ENCODE results near the gene BRME1.

BRME1 gene

DNA sequence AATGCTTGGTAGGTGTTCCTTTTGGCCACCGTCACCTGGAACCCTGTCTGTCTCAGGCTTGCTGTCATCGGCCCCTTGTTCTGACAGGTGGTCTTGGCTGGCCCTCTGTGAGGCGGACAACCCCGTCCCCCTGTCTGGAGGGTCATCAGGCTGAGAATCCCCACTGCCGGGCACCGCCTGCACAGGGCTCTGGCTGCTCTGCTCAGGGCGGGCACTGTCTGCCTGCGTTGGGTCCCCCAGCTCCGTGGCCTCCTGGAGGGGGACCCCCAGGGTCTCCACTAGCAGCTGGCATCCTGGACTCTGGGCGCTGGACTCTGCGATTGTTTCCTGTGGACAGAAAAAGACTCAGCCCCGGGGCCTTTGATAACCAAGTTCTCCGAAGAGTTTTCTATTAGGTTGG, 15.8 kb downstream of the BRME1 start:
- DNase-seq (ENCODE audit: low read depth, low spot score) = no peak
- Histone ChIP-seq H3K27ac (no peak overlapping the region), H3K36me3 (ENCODE audit: insufficient read depth, low read length) (no peaks in the 10 kb centered on the region), H3K9ac (ENCODE audit: insufficient read length) (no peak overlapping the region), H3K4me3 (no peak overlapping the region), H3K9me3 (ENCODE audit: low read depth, low read length) (no peaks in the 10 kb centered on the region)
- TF ChIP-seq EZH2 (IDR thresholded peaks at IDR 0.05) (no peak), FOXP2 (optimal IDR thresholded peaks at IDR 0.05; ENCODE audit: control extremely low read depth, extremely low read length, insufficient read depth) (no peak), POLR2AphosphoS5 (IDR thresholded peaks at IDR 0.05; ENCODE audit: borderline replicate concordance, low read depth, low read length) (no peak)

DNA sequence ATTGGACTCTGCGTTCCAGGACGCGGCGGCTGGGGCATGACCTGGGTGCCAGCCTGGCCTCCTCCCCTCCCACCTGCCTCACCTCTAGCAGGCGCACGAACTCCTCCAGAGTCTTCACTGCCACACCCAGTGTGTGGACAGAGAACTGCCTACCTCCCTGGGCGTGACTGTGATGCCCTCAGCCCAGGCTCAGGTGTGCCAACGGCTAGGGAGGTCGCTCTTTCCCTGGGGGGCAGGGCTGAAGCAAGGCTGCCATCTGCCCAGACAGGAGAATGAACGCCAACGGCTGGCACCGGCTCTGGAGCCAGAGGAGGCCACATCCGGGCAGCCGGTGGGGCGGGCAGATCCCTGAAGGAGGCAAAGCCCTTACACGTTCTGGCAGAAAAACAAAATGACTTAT, 17.6 kb downstream of the BRME1 start:
- Histone ChIP-seq H3K27ac (no peak overlapping the region), H3K4me3 (no peak overlapping the region), H3K9ac (ENCODE audit: insufficient read length) (no peak overlapping the region), H3K9me3 (ENCODE audit: low read depth, low read length) (no peaks in the 10 kb centered on the region), H3K36me3 (ENCODE audit: insufficient read depth, low read length) (no peaks in the 10 kb centered on the region)
- TF ChIP-seq POLR2AphosphoS5 (IDR thresholded peaks at IDR 0.05; ENCODE audit: borderline replicate concordance, low read depth, low read length) (no peak), EZH2 (IDR thresholded peaks at IDR 0.05) (no peak), FOXP2 (optimal IDR thresholded peaks at IDR 0.05; ENCODE audit: control extremely low read depth, extremely low read length, insufficient read depth) (no peak)
- no peak for DNase-seq (ENCODE audit: low read depth, low spot score)

DNA sequence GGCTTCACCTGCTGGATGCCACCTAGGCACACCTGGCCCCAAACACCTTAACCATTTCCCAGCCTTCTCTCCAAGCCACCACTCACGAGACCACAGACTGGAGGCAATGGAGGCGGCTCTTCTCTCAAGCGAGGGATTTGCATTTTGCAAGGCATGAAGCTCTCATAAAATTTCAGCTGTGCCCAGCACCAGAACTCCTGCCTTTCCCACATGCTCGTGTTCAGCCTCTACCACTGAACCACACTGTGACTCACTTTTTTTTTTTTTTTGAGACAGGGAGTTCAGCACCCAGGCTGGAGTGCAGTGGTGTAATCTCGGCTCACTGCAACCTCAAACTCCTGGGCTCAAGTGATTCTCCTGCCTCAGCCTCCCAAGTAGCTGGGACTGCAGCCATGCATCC, 18.4 kb downstream of the BRME1 start:
- Histone ChIP-seq H3K4me3 (no peak overlapping the region), H3K9me3 (ENCODE audit: low read depth, low read length) (no peaks in the 10 kb centered on the region), H3K9ac (ENCODE audit: insufficient read length) (no peak overlapping the region), H3K36me3 (ENCODE audit: insufficient read depth, low read length) (no peaks in the 10 kb centered on the region), H3K27ac (no peak overlapping the region)
- TF ChIP-seq EZH2 (IDR thresholded peaks at IDR 0.05) (no peak), POLR2AphosphoS5 (IDR thresholded peaks at IDR 0.05; ENCODE audit: borderline replicate concordance, low read depth, low read length) (no peak), FOXP2 (optimal IDR thresholded peaks at IDR 0.05; ENCODE audit: control extremely low read depth, extremely low read length, insufficient read depth) (no peak)
- DNase-seq (ENCODE audit: low read depth, low spot score) = no peak

DNA sequence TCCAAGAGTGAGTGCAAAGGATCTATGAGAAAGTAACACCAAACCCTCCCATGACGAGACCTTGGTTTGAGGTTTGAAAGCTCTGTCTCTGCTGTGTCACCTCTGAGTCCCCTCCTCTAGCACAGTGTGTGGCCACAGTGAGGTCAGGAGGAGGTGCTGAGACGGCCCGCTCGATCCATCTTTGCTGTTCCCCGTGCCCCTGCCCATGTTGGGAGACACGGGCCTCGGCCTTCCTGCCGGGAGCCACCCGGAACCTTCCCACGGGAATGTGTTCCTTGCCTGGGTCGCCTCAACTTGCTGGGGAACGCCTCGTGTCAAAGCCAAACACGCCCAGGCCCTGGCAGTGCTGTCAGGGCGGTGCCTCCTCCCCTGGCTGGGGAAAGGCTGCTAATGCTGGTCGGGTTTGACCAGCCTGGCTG, 18.9 kb downstream of the BRME1 start:
- Histone ChIP-seq H3K36me3 (ENCODE audit: insufficient read depth, low read length) (no peaks in the 10 kb centered on the region), H3K4me3 (no peak overlapping the region), H3K27ac (no peak overlapping the region), H3K9ac (ENCODE audit: insufficient read length) (no peak overlapping the region), H3K9me3 (ENCODE audit: low read depth, low read length) (no peaks in the 10 kb centered on the region)
- no peak for TF ChIP-seq POLR2AphosphoS5 (IDR thresholded peaks at IDR 0.05; ENCODE audit: borderline replicate concordance, low read depth, low read length)
- no peak for TF ChIP-seq EZH2 (IDR thresholded peaks at IDR 0.05)
- no peak for TF ChIP-seq FOXP2 (optimal IDR thresholded peaks at IDR 0.05; ENCODE audit: control extremely low read depth, extremely low read length, insufficient read depth)
- no peak for DNase-seq (ENCODE audit: low read depth, low spot score)

DNA sequence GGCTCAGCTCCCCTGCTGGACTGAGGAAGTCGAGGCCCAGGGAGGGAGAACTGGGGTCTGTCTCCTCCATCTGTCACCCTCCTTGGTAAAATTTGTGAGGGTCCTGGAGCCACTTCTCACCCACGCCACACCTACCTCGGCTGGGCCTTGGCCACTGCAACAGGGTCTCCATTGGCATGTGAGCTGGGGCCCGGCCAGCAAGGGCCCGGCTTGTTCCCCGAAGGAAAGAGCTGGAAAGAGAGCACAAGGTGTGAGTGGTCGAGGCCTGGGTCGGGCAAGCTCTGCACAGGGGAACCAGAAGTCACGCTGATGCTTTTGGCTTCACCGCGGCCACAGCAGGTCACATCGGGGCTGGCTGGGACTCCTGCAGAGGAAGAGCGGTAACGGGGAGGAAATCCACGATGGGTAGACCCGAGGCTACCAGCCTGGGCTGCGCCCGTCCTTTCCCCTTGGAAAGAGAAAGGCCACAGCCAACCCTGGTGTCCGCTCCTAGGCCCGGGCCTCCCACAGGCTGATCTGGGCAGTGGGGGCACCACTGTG, 20.0 kb downstream of the BRME1 start:
- H3K36me3 ChIP-seq (ENCODE audit: insufficient read depth, low read length) = no peaks in the 10 kb centered on the region
- TF ChIP-seq EZH2 (IDR thresholded peaks at IDR 0.05) (no peak), POLR2AphosphoS5 (IDR thresholded peaks at IDR 0.05; ENCODE audit: borderline replicate concordance, low read depth, low read length) (no peak), FOXP2 (optimal IDR thresholded peaks at IDR 0.05; ENCODE audit: control extremely low read depth, extremely low read length, insufficient read depth) (no peak)
- no peak for DNase-seq (ENCODE audit: low read depth, low spot score)
- no peak overlapping the region for H3K9ac ChIP-seq (ENCODE audit: insufficient read length)
- no peak overlapping the region for H3K4me3 ChIP-seq
- H3K9me3 ChIP-seq (ENCODE audit: low read depth, low read length) = no peaks in the 10 kb centered on the region
- H3K27ac ChIP-seq = no peak overlapping the region

DNA sequence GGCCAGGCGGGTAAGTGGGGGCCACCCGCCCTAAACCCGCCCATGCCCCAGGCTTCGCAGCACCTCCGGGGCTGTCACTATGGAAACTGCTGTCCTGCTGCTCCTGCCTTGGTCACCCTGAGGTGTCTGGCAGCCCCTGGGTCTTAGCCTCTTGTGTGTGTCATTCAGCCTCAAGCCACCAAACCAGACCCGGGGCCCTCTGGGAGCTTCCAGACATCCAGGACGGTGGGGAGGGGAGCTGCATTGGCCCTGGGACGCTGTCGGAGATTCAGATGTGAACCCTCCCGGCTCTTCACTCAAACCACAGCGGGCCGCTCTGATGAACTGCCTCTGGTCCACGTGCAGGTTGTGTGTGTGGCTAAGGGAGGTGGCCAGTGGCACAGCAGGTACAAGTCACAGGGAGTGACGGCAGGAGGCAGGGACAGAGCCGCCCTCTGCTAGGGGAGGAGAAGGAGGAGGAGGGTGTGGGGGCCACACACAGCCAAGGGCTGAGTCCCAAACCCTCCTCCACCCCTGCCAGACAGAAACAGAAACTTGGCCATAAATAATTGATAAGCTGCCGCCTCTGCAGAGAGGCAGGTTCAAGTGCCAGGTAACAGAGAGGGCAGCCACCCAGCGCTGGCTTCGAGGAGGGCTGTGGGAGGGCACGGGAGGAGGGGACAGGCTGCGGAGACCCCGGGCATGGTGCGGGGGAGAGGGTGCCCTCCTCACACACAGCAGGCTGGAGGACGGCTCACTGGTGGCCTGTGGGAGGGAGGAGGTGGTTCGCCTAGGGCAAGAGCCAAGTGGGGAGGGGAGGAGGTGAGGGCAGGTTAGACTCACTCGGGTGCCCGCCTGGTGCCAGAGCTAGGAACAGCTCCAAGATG, 21.0 kb downstream of the BRME1 start:
- H3K9ac ChIP-seq (ENCODE audit: insufficient read length) = no peak overlapping the region
- H3K9me3 ChIP-seq (ENCODE audit: low read depth, low read length) = no peaks in the 10 kb centered on the region
- H3K4me3 ChIP-seq = no peak overlapping the region
- no peak overlapping the region for H3K27ac ChIP-seq
- DNase-seq (ENCODE audit: low read depth, low spot score) = no peak
- H3K36me3 ChIP-seq (ENCODE audit: insufficient read depth, low read length) = no peaks in the 10 kb centered on the region
- TF ChIP-seq FOXP2 (optimal IDR thresholded peaks at IDR 0.05; ENCODE audit: control extremely low read depth, extremely low read length, insufficient read depth) = no peak
- TF ChIP-seq POLR2AphosphoS5 (IDR thresholded peaks at IDR 0.05; ENCODE audit: borderline replicate concordance, low read depth, low read length) = no peak
- TF ChIP-seq EZH2 (IDR thresholded peaks at IDR 0.05) = no peak

DNA sequence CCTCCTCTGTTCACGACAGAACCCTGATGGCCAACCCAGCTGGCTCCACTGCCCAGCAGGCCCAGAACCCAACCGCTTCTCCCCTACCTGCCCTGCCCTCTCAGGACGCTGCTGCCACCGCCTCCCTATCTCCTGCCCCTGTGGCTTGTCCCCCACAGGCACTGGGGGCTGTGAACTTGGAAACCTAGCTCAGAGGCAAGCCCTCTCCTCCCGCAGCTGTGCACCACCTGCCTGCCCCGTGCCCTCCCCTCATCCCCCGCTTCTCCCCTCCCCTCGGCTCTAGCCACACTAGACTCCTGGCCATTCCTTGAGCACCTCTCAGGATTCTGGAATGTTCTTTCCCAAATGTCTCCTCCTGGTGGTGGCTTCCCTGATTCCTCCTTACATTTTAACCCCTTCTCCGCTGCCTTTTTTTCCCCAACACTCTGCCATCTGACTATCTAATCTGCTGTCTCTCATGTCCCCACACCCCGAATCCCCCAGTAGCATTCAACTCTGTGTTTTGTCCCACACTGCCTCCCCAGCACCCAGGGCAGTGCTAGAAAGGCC, 22.3 kb downstream of the BRME1 start:
- TF ChIP-seq POLR2AphosphoS5 (IDR thresholded peaks at IDR 0.05; ENCODE audit: borderline replicate concordance, low read depth, low read length) (no peak), FOXP2 (optimal IDR thresholded peaks at IDR 0.05; ENCODE audit: control extremely low read depth, extremely low read length, insufficient read depth) (no peak), EZH2 (IDR thresholded peaks at IDR 0.05) (no peak)
- Histone ChIP-seq H3K4me3 (no peak overlapping the region), H3K9me3 (ENCODE audit: low read depth, low read length) (no peaks in the 10 kb centered on the region), H3K9ac (ENCODE audit: insufficient read length) (no peak overlapping the region), H3K36me3 (ENCODE audit: insufficient read depth, low read length) (no peaks in the 10 kb centered on the region), H3K27ac (no peak overlapping the region)
- no peak for DNase-seq (ENCODE audit: low read depth, low spot score)

DNA sequence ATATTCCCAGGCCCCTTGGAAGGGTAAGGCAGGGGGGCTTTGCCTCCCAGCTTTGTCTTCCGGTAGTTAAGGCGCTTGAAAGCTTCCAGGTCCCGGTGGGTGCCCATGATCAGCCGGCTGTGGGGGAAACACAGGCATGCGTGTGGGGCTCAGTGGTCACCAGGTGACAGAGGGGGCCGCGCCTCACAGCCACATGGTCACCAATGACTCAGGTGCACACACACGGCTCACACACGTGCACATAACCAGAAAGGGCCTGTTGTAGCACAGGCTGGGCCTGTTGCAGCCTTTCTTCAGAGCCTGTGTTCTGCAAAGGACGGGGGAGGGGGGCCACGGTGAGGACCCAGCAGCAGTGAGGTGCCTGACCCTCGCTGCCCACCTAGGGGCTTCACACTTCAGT, 23.1 kb downstream of the BRME1 start:
- H3K36me3 ChIP-seq (ENCODE audit: insufficient read depth, low read length) = no peaks in the 10 kb centered on the region
- H3K27ac ChIP-seq = no peak overlapping the region
- DNase-seq (ENCODE audit: low read depth, low spot score) = no peak
- no peak for TF ChIP-seq POLR2AphosphoS5 (IDR thresholded peaks at IDR 0.05; ENCODE audit: borderline replicate concordance, low read depth, low read length)
- TF ChIP-seq FOXP2 (optimal IDR thresholded peaks at IDR 0.05; ENCODE audit: control extremely low read depth, extremely low read length, insufficient read depth) = no peak
- TF ChIP-seq EZH2 (IDR thresholded peaks at IDR 0.05) = no peak
- no peak overlapping the region for H3K4me3 ChIP-seq
- no peak overlapping the region for H3K9ac ChIP-seq (ENCODE audit: insufficient read length)
- no peaks in the 10 kb centered on the region for H3K9me3 ChIP-seq (ENCODE audit: low read depth, low read length)

Data from SK-N-MC (cell line).